HTERT RPE-1 (cell line): ENCODE measurements around the gene NXN.
"Not testable (repeated sequence)": the region's sequence is repeated elsewhere in the genome, so short reads cannot be mapped to it uniquely, and the experiment has no call there.

ENCODE experiments used
- in situ Hi-C: fragments of 300-500 bp; cut with MboI; formaldehyde crosslinking; loops from 4 replicates; pipeline ENCODE4 v1.14.3; 2020; ENCODE audit warnings: low sequenced_read_pairs

NXN gene

GRCh38 chr17:789931-790873 lies 189.4 kb downstream of the NXN start:
- in situ Hi-C loops, result loop anchor here (25.0 kb wide), 1 partner anchor 197 kb away; the partner anchor contains the start of genes NXN and TIMM22

DNA sequence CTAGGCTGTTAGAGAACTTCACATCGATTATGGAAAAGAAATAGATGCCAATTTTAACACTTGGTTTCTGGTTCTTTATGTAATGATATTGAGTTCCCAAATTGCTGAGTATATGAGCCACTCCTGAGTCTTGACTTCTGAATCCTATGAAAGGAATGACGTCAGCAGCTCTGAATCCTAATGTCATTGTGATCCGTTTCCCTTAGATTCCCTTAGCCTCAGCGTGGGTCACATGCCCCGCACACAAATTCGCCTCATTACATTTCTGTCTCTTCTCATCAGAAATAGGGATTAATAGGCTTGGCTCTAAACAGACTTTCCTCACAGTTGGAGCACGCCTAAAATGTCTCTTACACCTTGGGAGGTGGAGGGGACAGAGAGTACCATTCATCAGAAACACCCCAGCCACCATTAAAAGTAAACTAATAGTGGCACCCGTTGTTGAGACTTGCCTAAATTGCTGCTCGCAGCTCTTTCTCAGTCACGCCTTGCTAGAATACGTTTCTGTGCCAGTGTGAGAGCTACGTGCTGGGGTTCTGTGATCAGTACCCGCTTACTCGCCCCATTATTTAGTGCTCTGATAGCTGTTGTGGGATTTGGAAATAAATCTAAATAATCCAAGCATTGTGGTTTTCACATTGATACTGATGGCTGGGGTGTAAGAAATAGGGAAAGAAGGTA lies 190.3 kb downstream of the NXN start:
- in situ Hi-C loops, result loop anchor here (25.0 kb wide), 1 partner anchor 198 kb away; the partner anchor contains the start of genes NXN and TIMM22

GRCh38 chr17:788551-788950 lies 191.0 kb downstream of the NXN start:
- in situ Hi-C loops, result loop anchor here (25.0 kb wide), 1 partner anchor 199 kb away; the partner anchor contains the start of genes NXN and TIMM22

DNA sequence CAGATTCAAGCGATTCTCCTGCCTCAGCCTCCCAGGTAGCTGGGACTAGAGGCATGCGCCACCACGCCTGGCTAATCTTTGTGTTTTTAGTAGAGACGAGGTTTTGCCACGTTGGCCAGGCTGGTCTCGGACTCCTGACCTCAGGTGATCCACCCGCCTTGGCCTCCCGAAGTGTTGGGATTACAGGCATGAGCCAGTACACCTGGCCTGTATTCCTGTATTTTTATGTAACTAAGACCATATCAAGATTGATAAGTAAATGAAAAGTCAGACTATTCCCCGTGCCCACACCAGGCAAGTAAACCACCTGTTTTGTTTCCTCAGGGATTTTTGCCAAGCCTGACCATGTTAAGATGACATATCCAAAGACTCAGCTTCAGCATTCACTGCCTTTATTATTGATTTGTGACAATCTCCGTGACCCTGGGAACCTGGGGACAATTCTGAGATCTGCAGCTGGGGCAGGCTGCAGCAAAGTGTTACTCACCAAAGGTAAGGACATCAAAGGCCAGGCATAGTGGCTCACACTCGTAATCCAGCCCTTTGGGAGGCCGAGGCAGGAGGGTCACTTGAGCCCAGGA lies 191.8 kb downstream of the NXN start:
- in situ Hi-C loops, result loop anchor here (25.0 kb wide), 1 partner anchor 200 kb away; the partner anchor contains the start of genes NXN and TIMM22

- in situ Hi-C loops, result loop anchor here (25.0 kb wide), 1 partner anchor 201 kb away; the partner anchor contains the start of genes NXN and TIMM22
These were observed 193.7 kb downstream of the NXN start for GRCh38 chr17:785901-786300.

GRCh38 chr17:784143-784542 lies 195.4 kb downstream of the NXN start:
- in situ Hi-C loops, result loop anchor here (25.0 kb wide), 1 partner anchor 203 kb away; the partner anchor contains the start of genes NXN and TIMM22

DNA sequence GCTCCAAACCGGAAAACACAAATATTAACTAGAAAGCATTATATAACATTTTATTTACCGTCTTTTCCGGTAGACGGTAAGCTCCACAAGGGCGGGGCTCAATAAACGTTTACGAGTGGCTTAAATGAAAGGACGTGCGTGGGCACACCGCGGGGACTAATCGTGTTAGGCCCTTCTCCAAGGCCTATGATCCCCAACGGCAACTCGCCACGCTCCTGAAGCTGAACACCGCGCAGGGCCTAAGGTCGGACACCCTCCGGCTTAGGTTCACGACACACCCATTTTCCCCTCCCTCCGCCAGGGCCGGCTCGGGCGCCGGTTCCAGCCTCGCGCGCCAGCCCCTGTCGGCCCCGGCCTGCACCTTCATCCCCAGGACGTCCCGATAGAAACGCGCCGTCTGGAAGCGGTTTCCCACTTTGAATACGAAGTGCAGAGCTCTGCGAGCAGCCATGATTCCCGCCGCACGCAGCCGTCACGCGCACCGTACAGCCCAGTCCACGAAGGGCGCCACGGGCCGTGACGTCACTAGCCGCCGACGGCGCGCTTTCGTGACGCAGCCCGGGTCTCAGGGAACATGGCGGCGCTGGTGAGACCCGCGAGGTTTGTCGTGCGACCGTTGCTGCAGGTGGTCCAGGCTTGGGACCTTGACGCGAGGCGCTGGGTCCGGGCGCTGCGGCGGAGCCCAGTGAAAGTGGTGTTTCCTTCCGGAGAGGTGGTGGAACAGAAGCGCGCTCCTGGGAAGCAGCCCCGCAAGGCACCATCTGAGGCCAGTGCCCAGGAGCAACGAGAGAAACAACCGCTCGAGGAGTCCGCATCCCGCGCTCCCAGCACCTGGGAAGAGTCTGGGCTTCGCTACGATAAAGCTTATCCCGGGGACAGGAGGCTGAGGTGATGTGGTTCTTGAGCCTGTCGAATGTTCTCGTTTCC lies 197.5 kb downstream of the NXN start, which contains the start of the genes GLOD4 and MRM3:
TSS of gene GLOD4 (minus strand) at position 476 of the 927 bp plus-strand sequence. CDS start at position 451, 25 bp downstream.
TSS of gene MRM3 (plus strand) at position 549 of the 927 bp plus-strand sequence. CDS start at position 575, 26 bp downstream.
- in situ Hi-C loops, result loop anchor here (25.0 kb wide), 1 partner anchor 205 kb away; the partner anchor contains the start of genes NXN and TIMM22

GRCh38 chr17:778096-778495 lies 201.5 kb downstream of the NXN start:
- in situ Hi-C loops, result loop anchor here (25.0 kb wide), 1 partner anchor 209 kb away; the partner anchor contains the start of genes NXN and TIMM22

DNA sequence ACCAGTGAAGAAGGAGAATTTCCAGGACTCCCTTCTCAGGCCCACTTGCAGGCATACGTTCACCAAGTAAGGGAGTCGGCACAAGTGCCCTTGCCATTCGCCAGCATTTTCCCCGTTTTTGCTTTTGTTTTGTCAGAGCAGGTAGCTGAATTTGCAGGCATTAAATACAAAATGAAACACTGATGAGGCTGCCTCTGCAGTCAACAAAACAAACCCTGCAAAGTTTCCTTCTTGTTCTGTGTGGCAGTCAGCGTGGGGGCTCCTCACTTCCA lies 205.3 kb downstream of the NXN start:
- in situ Hi-C loops, result no loop called here

DNA sequence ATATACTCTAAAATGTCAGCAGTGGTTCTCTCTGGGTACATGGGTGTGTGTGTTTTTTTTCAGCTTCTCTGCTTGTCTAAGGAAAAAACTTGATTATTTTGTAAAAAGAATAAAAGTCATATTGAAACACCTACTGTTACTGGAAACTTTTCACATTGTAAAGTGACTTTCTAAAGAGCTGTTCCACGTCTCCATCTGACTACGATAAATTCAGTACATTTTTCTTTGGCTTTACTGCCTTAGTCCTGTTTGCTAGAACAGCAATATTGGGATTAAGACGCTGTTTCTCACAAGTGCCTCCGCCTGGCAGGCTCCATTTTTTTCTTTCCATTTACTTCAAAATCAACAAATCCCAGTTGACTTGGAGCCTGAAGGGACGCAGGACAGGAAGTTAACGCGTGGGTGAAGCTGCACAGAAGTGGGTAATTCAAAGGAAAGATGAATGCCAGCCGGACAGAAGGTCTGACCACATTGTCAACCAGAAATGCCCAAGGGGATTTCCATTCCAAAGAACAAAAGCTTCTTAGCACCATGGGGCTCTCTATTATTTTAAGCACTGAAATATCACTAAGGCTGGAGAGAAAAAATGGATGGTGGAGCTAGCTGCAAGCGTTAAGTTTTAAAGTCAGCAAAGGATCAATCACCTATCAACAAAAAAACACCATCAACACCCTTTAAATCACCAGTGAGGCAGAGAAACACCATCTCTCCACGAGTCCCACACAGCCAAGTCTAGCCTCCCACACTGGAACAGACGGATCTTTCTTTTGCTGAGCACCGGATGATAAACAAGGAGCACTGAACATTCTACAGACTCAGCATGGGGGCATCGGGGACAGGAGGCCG lies 205.9 kb downstream of the NXN start:
- in situ Hi-C loops, result no loop called here

GRCh38 chr17:773016-773415 lies 206.6 kb downstream of the NXN start:
- in situ Hi-C loops, result no loop called here

DNA sequence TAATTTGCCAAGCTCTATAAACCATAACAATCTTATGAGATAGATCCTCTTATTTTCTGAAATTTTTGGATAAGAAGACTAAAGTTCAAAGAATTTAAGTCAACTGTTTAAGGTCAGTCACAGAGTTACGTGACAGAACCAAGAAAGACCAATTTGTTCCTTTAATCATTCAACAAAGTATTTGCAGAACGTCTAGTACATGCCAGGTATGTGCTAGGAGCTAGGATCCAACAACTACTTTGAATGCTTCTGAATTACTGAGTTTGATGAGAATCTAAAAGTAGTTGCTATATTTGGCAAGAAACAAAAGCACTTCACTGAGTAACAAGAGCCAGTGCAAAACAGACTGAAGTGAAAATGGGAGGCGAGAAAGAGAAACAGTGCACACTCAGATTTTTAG lies 212.5 kb downstream of the NXN start:
- in situ Hi-C loops, result no loop called here

DNA sequence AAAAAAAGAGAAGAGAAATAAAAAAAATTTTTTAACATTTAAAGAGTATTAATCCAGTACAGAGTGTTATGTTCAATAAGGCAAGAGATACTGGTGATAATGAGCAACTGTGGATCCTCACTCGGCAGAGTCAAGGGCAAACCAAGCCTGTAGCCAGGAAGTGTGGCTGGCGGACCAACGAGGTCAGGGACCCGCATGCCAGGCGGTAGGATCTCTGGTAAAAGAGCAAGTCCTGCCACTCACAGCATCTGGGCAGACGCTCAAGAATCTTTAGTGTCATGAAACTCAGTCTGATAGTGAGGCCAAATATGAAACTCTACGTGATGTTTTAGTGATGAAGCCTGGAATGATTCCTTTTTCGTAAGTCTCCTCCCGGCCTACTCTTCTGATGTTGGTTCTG lies 219.2 kb downstream of the NXN start:
- in situ Hi-C loops, result no loop called here

DNA sequence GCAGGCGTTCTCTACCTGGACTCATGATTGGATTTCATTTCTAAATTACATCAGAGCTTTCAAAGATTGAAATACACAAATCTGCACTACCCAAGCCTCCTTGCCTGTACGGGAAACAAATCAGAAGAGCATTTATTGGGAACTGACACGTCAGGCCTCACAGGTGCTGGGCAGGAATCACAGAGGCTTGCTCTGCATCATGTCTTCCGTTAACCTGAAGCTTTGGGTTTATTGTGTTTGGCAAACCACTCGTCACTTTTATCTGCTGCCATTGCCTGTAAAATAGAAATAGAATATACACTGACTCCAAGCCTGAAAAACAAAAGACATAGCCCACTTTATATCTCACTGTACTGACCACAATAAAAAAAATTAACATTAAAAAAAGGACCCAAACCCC lies 219.6 kb downstream of the NXN start:
- in situ Hi-C loops, result no loop called here

- in situ Hi-C loops, result not testable (repeated sequence)
These were observed 223.5 kb downstream of the NXN start for GRCh38 chr17:756010-756567.

GRCh38 chr17:755319-755961 lies 224.1 kb downstream of the NXN start:
- in situ Hi-C loops, result not testable (repeated sequence)

- in situ Hi-C loops, result no loop called here
These were observed 226.2 kb downstream of the NXN start for GRCh38 chr17:753418-753817.

GRCh38 chr17:752620-753219 lies 226.9 kb downstream of the NXN start:
- in situ Hi-C loops, result no loop called here
